PC-3 (cell line): ENCODE measurements around the gene AASDHPPT.

Experiments used
- EZH2 ChIP-seq: fragments of 300-600 bp; sonication (generic); IDR thresholded peaks from one replicate; pipeline ENCODE4 v1.6.1; 2017; ENCODE audit warnings: antibody characterized with exemption, mild to moderate bottlenecking, low read length; ENCODE audit not compliant: unreplicated experiment
- EZH2phosphoT487 ChIP-seq: fragments of 300-600 bp; sonication (generic); IDR thresholded peaks from 2 replicates; pipeline ENCODE4 v1.6.1; 2018; ENCODE audit warnings: mild to moderate bottlenecking, antibody characterized with exemption, low read length, borderline replicate concordance
- TF ChIP-seq, protein P1 (sequence below): fragments of 300-600 bp; sonication (generic); conservative IDR thresholded peaks from 2 replicates; pipeline ENCODE4 v1.5.1; 2017; ENCODE audit warnings: antibody characterized with exemption, low read depth, mild to moderate bottlenecking, low read length

DNA sequence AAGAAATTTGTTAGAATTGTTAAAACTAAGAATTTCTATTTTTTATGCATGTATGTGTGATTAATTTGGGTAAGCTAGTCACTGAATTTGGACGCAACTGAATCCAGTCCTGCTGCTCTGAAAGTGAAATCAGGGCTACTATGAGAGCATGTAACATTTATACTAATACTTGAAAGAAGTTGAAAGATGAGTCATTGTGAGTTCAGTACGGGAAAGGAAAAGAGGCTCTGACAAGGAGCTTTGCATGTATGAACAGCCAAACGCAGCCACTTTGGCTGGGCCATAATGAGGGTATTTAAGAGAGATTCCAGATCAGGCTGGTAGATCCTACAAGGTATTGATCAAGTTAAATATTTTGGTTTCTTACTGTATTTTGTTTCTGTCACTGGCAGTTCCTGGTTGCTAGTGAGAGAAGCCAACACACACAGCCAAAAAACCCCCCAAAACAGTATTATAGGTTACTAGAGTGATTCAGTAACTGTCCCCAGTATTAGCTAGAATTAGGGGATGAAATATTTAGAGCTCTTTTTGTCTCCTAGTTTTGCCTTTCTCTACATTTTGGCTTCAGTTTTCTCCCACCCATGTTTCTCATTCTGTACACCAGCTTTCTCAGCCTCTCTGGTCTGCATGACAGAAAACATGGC lies 14.1 kb downstream of the AASDHPPT start:
- TF ChIP-seq, protein P1, sequence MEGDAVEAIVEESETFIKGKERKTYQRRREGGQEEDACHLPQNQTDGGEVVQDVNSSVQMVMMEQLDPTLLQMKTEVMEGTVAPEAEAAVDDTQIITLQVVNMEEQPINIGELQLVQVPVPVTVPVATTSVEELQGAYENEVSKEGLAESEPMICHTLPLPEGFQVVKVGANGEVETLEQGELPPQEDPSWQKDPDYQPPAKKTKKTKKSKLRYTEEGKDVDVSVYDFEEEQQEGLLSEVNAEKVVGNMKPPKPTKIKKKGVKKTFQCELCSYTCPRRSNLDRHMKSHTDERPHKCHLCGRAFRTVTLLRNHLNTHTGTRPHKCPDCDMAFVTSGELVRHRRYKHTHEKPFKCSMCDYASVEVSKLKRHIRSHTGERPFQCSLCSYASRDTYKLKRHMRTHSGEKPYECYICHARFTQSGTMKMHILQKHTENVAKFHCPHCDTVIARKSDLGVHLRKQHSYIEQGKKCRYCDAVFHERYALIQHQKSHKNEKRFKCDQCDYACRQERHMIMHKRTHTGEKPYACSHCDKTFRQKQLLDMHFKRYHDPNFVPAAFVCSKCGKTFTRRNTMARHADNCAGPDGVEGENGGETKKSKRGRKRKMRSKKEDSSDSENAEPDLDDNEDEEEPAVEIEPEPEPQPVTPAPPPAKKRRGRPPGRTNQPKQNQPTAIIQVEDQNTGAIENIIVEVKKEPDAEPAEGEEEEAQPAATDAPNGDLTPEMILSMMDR: no peak
- TF ChIP-seq EZH2 (no peak), EZH2phosphoT487 (no peak)
